ENCODE results near the gene CREG2.

Gene CREG2

DNA sequence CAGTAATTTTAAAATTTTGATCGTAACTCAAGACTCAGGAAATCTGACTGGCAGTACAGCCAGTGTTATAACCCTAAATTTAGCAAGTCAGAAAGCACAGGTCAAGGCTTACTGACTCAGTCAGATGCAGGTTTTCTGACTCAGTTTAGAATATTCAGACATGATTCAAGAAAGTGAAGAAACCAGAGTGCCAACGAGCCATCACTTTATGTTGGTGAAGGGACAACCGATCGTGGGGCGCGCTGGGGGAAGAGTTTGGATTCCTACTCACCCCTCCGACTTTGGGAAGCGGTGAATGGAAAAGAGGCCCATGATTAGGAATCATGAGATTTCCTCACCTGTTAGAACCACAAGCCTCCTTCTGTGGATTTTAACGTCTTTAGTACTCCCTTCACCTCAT lies 79.8 kb downstream of the CREG2 start:
- DNase-seq (ENCODE audit: low spot score): no peak

DNA sequence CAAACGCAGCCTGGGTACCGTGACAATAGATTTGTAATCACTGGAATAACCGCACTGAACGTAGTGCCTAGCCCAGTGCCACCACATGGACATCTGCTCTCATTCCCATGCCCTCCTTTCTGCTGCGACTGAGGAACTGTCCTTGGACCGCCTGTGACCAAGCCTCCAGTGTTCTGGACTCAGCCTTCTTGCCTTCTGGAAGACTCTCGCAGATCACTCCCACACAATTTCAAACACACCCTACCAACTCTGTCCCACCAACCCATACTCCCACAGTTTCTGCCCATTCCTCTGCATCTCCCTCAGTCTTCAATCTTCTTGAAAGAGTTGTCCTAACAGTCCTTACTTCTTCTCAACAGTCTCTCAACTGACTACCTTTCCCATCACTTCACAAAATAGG lies 80.9 kb downstream of the CREG2 start:
- DNase-seq (ENCODE audit: low spot score): no peak

DNA sequence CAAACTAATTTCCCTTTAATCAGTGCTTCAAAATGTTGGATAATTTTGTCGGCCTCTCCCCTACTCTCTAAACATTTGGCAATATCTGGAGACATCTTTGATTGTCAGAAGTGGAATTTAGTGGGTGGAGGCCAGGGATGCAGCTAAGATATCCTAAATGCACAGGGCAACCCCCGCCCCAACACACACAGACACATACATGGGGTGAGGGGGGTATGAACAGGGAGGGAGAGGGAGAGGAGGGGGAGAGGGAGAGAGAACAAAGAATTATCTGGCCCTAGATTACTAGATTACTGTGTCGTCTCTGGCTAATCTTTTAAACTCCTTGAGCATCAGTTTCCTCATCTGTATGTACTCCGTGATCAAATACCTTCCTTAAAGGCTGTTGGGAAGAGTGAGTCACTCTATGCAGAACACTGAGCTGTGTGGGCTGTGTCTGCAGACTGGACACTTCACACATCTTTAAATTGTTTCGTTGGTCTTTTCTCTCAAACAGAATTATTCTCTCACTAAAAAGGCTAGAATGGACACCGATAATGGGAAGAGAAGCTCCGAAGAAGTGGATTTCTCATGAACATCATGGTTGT lies 81.7 kb downstream of the CREG2 start:
- no peak for DNase-seq (ENCODE audit: low spot score)

GRCh38 chr2:101305035-101305434 lies 82.3 kb downstream of the CREG2 start:
- DNase-seq (ENCODE audit: low spot score): no peak

DNA sequence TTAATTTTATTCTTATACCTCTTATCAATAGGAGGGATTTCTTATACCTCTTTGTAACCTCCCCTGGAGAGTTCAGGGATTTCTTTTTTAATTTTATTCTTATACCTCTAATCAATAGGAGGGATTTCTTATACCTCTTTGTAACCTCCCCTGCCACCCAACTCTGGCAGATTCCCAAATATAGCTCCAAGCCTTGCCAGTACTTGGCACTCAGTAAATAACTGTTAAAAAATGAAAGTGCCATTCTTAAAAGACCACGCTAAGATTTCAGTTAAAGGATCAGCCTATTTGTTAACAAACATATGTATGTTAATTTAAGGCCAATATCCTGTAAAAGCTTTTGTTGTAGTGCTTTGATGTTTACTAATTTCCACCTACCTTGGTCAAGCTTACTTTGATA lies 83.6 kb downstream of the CREG2 start:
- no peak for DNase-seq (ENCODE audit: low spot score)

GRCh38 chr2:101302016-101302415 lies 85.3 kb downstream of the CREG2 start:
- no peak for DNase-seq (ENCODE audit: low spot score)

DNA sequence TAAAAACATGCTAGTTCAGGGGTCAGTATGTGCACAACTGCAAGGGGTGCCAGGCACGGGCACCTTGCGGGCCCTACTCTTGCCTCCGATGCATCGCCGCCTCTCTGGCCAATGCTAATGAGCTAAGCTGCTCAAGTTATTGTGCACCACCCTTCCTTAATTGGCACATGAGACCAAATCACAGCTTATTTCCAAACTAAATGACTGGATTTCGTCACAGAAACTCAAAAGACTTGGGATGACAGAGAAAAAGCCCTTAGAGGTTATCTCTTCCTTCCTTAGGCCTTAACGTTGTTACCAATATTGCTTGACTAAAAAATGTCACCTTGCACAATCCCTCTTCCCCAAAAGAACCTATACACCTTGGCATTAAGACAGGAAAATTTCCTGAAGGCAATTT lies 86.5 kb downstream of the CREG2 start:
- DNase-seq (ENCODE audit: low spot score): no peak

GRCh38 chr2:101300164-101300563 lies 87.1 kb downstream of the CREG2 start:
- DNase-seq (ENCODE audit: low spot score): no peak

- no peak for DNase-seq (ENCODE audit: low spot score)
Measured at GRCh38 chr2:101299604-101300003, 87.7 kb downstream of the CREG2 start.

DNA sequence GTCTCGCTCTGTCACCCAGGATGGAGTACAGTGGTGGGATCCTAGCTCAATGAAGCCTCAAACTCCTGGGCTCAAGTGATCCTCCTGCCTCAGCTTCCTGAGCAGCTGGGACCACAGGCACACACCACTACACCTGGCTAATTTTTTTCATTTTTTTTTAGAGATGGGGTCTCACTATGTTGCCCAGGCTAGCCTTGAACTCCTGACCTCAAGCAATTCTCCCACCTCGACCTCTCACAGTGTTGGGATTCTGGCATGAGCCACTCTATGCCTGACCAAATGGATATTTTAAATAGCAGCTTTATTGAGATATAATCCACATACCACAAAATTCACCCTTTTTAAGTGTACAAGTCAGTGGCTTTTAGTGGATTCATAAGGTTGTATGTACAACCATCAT lies 89.9 kb downstream of the CREG2 start:
- no peak for DNase-seq (ENCODE audit: low spot score)

DNA sequence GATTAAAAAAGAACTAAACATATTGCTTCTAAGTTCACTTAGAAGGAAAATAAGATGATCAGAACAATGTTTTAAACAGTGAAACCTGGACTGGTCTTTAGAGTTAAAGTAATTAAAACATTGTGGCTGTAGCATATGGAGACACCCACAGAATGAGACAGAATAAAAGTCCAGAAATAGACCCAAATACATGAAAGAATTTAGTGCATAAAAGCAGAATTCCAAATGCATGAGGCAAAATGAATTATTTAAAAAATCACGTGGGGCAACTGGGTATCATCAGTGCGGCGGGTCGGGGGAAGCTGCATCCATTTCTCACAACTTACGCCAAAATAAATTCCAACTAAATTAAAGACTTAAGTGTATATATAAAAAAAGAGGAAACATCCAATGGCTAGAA lies 90.9 kb downstream of the CREG2 start:
- DNase-seq (ENCODE audit: low spot score): no peak

DNA sequence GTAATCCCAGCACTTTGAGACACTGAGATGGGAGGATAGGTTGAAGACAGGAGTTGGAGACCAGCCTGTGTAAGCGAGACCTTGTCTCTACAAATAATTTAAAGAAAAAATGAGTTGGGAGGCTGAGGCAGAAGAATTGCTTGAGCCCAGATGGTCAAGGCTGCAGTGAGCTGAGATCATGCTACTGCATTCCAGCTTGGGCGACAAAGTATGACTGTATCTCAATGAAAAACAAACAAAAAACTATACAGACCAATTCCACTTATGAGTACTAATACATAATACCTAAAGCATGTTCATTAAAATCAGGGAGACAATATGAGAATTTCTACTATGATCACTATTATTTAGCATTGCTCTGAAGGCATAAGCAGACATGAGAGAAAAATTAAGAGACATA lies 91.4 kb downstream of the CREG2 start:
- no peak for DNase-seq (ENCODE audit: low spot score)

All from germinal center (tissue), 1 donor.